GM12872 (cell line): ENCODE data around the gene MAGEL2.

Source experiments
- CTCF ChIP-seq: IDR thresholded peaks from 3 replicates; pipeline ENCODE4 v1.5.1; 2011; ENCODE audit warnings: low read depth, mild to moderate bottlenecking, low read length, moderate library complexity; ENCODE audit not compliant: insufficient read depth

MAGEL2 gene

GRCh38 chr15:23647421-23648370 lies at the start of gene MAGEL2:
MAGEL2 (minus strand) TSS chr15:23647867; CDS start chr15:23647742, 125 bp downstream.
- TF ChIP-seq CTCF, result no peak

GRCh38 chr15:23695282-23695681 lies 47.6 kb upstream of the MAGEL2 start:
- no peak for TF ChIP-seq CTCF

GRCh38 chr15:23694592-23694991 lies 46.9 kb upstream of the MAGEL2 start:
- no peak for TF ChIP-seq CTCF

GRCh38 chr15:23690450-23690852 lies 42.8 kb upstream of the MAGEL2 start:
- TF ChIP-seq CTCF, result no peak

- TF ChIP-seq CTCF, result no peak
Observed at GRCh38 chr15:23690015-23690414, 42.3 kb upstream of the MAGEL2 start.

GRCh38 chr15:23687143-23687470 lies 39.4 kb upstream of the MAGEL2 start, which contains the start of gene NDN:
NDN (minus strand) TSS chr15:23687305; CDS start chr15:23687217, 88 bp downstream.
- TF ChIP-seq CTCF, result no peak

GRCh38 chr15:23686466-23687142 lies 38.9 kb upstream of the MAGEL2 start:
- no peak for TF ChIP-seq CTCF
